GM18858 (cell line): ENCODE results near the gene POM121C.
"Not testable (repeated sequence)": the region's sequence is repeated elsewhere in the genome, so short reads cannot be mapped to it uniquely, and the experiment has no call there.

ENCODE experiments used
- ATAC-seq: cut with Tn5 transposase; IDR thresholded peaks from one replicate; pipeline ENCODE4 v1.9.1; 2021; ENCODE audit not compliant: unreplicated experiment

Gene POM121C

GRCh38 chr7:75397865-75398264 lies 88.2 kb downstream of the POM121C start:
- not testable (repeated sequence) for ATAC-seq

DNA sequence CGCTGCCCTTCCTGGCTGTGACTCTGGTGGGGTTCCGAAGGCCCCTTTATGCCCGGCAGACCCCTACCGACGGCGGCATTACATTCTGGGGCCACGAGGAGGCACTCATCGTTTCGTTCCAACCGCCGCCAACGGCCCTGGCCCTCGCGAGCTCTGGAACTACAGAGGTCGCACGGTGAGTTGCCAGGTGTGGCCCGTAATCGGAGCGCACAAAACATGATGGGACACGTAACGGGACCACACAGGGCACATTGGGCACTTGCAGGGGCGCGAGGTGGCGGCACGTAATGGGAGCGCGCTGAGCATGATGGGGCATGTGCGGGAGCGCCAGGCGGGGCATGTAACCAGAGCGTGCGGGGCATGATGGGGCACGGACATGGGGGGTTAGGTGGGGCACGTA lies 90.8 kb downstream of the POM121C start, which contains the start of gene TRIM73:
Gene TRIM73, plus strand, starts transcription at position 301 of the 400 bp plus-strand sequence. CDS start 3,305 bp downstream, outside the sequence.
- not testable (repeated sequence) for ATAC-seq

DNA sequence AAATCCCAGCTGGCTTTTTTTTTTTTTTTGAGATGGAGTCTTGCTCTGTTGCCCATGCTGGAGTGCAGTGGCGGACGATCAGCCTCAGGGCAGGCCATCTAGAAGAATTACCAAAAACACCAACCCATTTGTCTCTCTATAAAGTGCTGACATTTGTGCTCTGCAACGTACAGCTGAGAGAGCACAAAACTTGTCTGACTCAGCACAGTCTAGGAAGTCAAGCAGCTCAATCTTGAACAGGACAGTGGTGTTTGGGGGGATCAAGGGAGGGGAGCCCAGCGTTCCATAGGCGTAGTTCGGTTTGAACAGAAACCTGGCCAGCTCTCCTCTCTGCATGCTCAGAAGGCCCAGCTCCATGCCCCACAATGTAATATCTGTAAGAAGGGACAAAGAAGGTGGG lies 92.9 kb downstream of the POM121C start:
- not testable (repeated sequence) for ATAC-seq

DNA sequence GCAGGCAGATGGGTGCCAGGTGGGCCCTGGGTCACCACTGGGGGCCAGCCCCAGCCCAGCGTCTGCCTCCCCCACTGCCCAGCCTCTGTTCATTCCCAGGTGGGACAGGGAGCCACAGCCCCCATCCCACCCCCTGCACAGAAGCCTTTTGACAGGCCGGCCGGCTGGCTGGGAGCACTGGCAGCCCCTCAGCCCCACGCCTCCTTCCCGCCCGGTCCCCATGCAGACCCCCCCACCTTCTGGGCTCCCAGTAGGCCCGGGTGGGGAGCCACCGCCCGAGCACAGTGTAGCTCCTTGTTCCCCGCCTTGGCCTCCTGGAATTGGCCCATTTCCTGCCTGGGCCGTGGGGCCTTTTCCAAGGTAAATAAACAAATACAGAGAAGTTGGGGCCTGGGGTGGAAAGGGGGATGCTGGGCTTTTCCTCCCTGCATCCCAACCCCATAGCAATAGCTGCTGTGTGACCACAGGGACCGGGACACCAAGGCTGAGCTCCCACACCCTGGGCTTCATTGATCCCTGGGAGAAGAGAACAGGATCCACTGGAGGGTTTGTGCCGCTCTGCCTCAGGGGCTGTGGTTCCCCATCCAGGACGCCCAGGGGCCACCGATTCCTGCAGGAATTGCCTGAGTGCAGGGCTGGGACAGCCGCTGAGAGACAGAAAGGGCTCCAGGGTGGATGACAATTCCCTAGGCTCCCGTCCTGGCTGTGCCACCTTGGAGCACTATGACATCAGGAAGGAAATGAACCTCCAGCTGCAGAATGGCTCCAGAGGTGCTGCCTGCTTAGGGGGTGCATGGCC lies 111.4 kb downstream of the POM121C start:
- ATAC-seq: not testable (repeated sequence)

- ATAC-seq: not testable (repeated sequence)
Observed at GRCh38 chr7:75374144-75374518, 112.0 kb downstream of the POM121C start.

DNA sequence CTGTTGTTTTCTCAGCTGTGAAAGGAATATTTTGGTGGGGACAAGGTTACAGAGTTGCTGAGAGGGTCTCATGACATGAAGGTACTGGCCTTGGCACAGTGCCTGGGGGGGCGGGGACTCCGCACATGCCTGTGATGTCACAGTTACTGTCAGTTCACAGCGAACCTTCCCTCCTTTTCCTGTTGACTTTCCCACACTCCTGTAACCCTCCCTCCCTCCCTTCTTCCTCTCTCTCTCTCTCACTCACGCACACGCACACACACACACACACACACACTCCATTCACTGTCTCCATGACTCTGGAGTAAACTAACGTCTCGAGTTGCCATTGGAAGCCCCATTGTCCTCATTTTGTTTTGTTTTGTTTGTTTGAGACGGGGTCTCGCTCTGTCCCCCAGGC lies 118.8 kb downstream of the POM121C start:
- not testable (repeated sequence) for ATAC-seq
